Activated CD8-positive, alpha-beta T cell treated with anti-CD3 and anti-CD28 coated beads, Interleukin-2, amount 10 ng/mL, durations not matched to agents 7 days and 5 days (primary cell): Measurements from ENCODE around the gene CCDC150. TPM values are rescaled to one million over a fixed set of nuclear protein-coding genes. Genes with fewer than 3 reads are reported as not detected.
A peak's percentile ranks its signal among the peaks of the same experiment; 100 is the strongest.
"Not testable (repeated sequence)": the region's sequence is repeated elsewhere in the genome, so short reads cannot be mapped to it uniquely, and the experiment has no call there.

Experiments used
- ATAC-seq: fragments of 150-1000 bp; cut with Tn5 transposase; one replicate; pipeline ENCODE4 v1.10.0; 2021; ENCODE audit warnings: moderate library complexity
- CTCF ChIA-PET: fragments of 350-600 bp; sonication (Branson Sonifier 250); formaldehyde crosslinking; loops from one replicate; lab custom pipeline; 2021; ENCODE audit warnings: antibody characterized with exemption; lab: Charles Lee
- POLR2A ChIA-PET: fragments of 350-600 bp; sonication (Branson Sonifier 250); formaldehyde crosslinking; loops from one replicate; lab custom pipeline; 2021; ENCODE audit warnings: antibody characterized with exemption; lab: Charles Lee
- DNase-seq: peaks from one replicate; pipeline ENCODE4 v3.0.0-alpha.2; 2020
- H3K27ac Mint-ChIP-seq: one replicate; pipeline ENCODE4 v1.8.0; 2021; ENCODE audit warnings: mild to moderate bottlenecking, mixed read lengths
- H3K27me3 Mint-ChIP-seq: one replicate; pipeline ENCODE4 v1.8.0; 2021; ENCODE audit warnings: low read depth, mixed read lengths
- H3K36me3 Mint-ChIP-seq: one replicate; pipeline ENCODE4 v1.8.0; 2021; ENCODE audit warnings: low read depth, mixed read lengths
- H3K4me1 Mint-ChIP-seq: one replicate; pipeline ENCODE4 v1.8.0; 2021; ENCODE audit warnings: low read depth, mixed read lengths
- H3K4me3 Mint-ChIP-seq: one replicate; pipeline ENCODE4 v1.8.0; 2021; ENCODE audit warnings: mild to moderate bottlenecking, mixed read lengths
- H3K9me3 Mint-ChIP-seq: one replicate; pipeline ENCODE4 v1.8.0; 2022; ENCODE audit warnings: mixed read lengths; ENCODE audit not compliant: insufficient read depth
- total RNA-seq, 2 experiments: library from RNA; stranded (reverse); gene quantifications; one replicate each; pipeline ENCODE4 v1.2.3, GENCODE V29; 2021

Gene CCDC150
- total RNA-seq, 2 experiments from 2014 or later: 17.3 to 23.9 TPM

GRCh38 chr2:196718419-196719109 lies 79.0 kb downstream of the CCDC150 start:
- no peak overlapping the region for H3K4me3 Mint-ChIP-seq
- H3K27ac Mint-ChIP-seq: no peak overlapping the region
- no peaks in the 10 kb centered on the region for H3K9me3 Mint-ChIP-seq
- no peak for ATAC-seq
- peaks cover 12% of the 10 kb centered on the region for H3K4me1 Mint-ChIP-seq
- ChIA-PET CTCF (no interaction called here), POLR2A (no interaction called here)
- H3K27me3 Mint-ChIP-seq: no peaks in the 10 kb centered on the region
- H3K36me3 Mint-ChIP-seq: peaks cover 19% of the 10 kb centered on the region
- no peak for DNase-seq

GRCh38 chr2:196719110-196719872 lies 79.8 kb downstream of the CCDC150 start:
- H3K4me1 Mint-ChIP-seq: peaks cover 13% of the 10 kb centered on the region
- ATAC-seq (no peak), DNase-seq (no peak)
- ChIA-PET POLR2A (no interaction called here), CTCF (no interaction called here)
- no peaks in the 10 kb centered on the region for H3K9me3 Mint-ChIP-seq
- H3K36me3 Mint-ChIP-seq: peaks cover 24% of the 10 kb centered on the region
- no peak overlapping the region for H3K27ac Mint-ChIP-seq
- H3K4me3 Mint-ChIP-seq: no peak overlapping the region
- H3K27me3 Mint-ChIP-seq: no peaks in the 10 kb centered on the region

GRCh38 chr2:196723571-196723970 lies 84.1 kb downstream of the CCDC150 start:
- no peak for DNase-seq
- H3K4me3 Mint-ChIP-seq: no peak overlapping the region
- no peaks in the 10 kb centered on the region for H3K27me3 Mint-ChIP-seq
- no peaks in the 10 kb centered on the region for H3K9me3 Mint-ChIP-seq
- no peak overlapping the region for H3K27ac Mint-ChIP-seq
- peaks cover 16% of the 10 kb centered on the region for H3K4me1 Mint-ChIP-seq
- POLR2A ChIA-PET: no interaction called here
- H3K36me3 Mint-ChIP-seq: peaks cover 37% of the 10 kb centered on the region
- ATAC-seq: no peak
- CTCF ChIA-PET: no interaction called here

- Mint-ChIP-seq H3K4me1 (peaks cover 16% of the 10 kb centered on the region), H3K36me3 (peaks cover 37% of the 10 kb centered on the region), H3K27me3 (no peaks in the 10 kb centered on the region), H3K9me3 (no peaks in the 10 kb centered on the region), H3K27ac (no peak overlapping the region), H3K4me3 (no peak overlapping the region)
- ChIA-PET CTCF (interaction anchor here (1.2 kb wide), 1 partner anchor 26 kb away, joined by 3 read pairs; no protein-coding TSS in a partner anchor), POLR2A (interaction anchor here (0.6 kb wide), 1 partner anchor 554 kb away, joined by 3 read pairs; the partner anchor contains the start of gene STK17B)
- ATAC-seq: no peak
- DNase-seq: no peak
These were observed 85.7 kb downstream of the CCDC150 start for GRCh38 chr2:196725218-196725617.

GRCh38 chr2:196725882-196726281 lies 86.4 kb downstream of the CCDC150 start:
- Mint-ChIP-seq H3K27me3 (no peaks in the 10 kb centered on the region), H3K27ac (peak overlapping the region; percentile 40), H3K4me3 (no peak overlapping the region), H3K36me3 (peaks cover 38% of the 10 kb centered on the region), H3K9me3 (no peaks in the 10 kb centered on the region), H3K4me1 (peaks cover 16% of the 10 kb centered on the region)
- ChIA-PET POLR2A (interaction anchor here (0.6 kb wide), 1 partner anchor 554 kb away, joined by 3 read pairs; the partner anchor contains the start of gene STK17B), CTCF (no interaction called here)
- ATAC-seq (no peak), DNase-seq (no peak)

- H3K36me3 Mint-ChIP-seq: peaks cover 49% of the 10 kb centered on the region
- H3K9me3 Mint-ChIP-seq: no peaks in the 10 kb centered on the region
- H3K27ac Mint-ChIP-seq: no peak overlapping the region
- POLR2A ChIA-PET: no interaction called here
- no peak overlapping the region for H3K4me3 Mint-ChIP-seq
- CTCF ChIA-PET: interaction anchor here (2.7 kb wide), 1 partner anchor 21 kb away, joined by 10 read pairs; no protein-coding TSS in a partner anchor
- no peaks in the 10 kb centered on the region for H3K27me3 Mint-ChIP-seq
- peaks cover 3% of the 10 kb centered on the region for H3K4me1 Mint-ChIP-seq
- ATAC-seq (no peak), DNase-seq (no peak)
These were observed 89.9 kb downstream of the CCDC150 start for GRCh38 chr2:196729418-196729817.

- ATAC-seq, H3K4me1 Mint-ChIP-seq, H3K27me3 Mint-ChIP-seq, H3K4me3 Mint-ChIP-seq, H3K27ac Mint-ChIP-seq, DNase-seq: not testable (repeated sequence)
- H3K9me3 Mint-ChIP-seq: peaks cover 20% of the 10 kb centered on the region
- POLR2A ChIA-PET: interaction anchor here (1.0 kb wide), 1 partner anchor 63 kb away, joined by 3 read pairs; the partner anchor contains the start of gene GTF3C3
- CTCF ChIA-PET: interaction anchor here (1.8 kb wide), 1 partner anchor 14 kb away, joined by 5 read pairs; no protein-coding TSS in a partner anchor
- H3K36me3 Mint-ChIP-seq: peaks cover 64% of the 10 kb centered on the region
These were observed 97.1 kb downstream of the CCDC150 start for GRCh38 chr2:196736646-196737045.

GRCh38 chr2:196737046-196737445 lies 97.5 kb downstream of the CCDC150 start:
- POLR2A ChIA-PET: no interaction called here
- Mint-ChIP-seq H3K9me3 (peaks cover 20% of the 10 kb centered on the region), H3K27ac (no peak overlapping the region), H3K4me3 (no peak overlapping the region), H3K36me3 (peaks cover 62% of the 10 kb centered on the region), H3K4me1 (peaks cover under 1% of the 10 kb centered on the region), H3K27me3 (peaks cover 3% of the 10 kb centered on the region)
- CTCF ChIA-PET: interaction anchor here (1.8 kb wide), 1 partner anchor 14 kb away, joined by 5 read pairs; no protein-coding TSS in a partner anchor
- ATAC-seq (no peak), DNase-seq (no peak)

- ChIA-PET POLR2A (no interaction called here), CTCF (interaction anchor here (3.9 kb wide), 1 partner anchor 12 kb away, joined by 20 read pairs; no protein-coding TSS in a partner anchor)
- ATAC-seq: no peak
- no peak overlapping the region for H3K4me3 Mint-ChIP-seq
- no peak for DNase-seq
- peaks cover 3% of the 10 kb centered on the region for H3K27me3 Mint-ChIP-seq
- peaks cover 20% of the 10 kb centered on the region for H3K9me3 Mint-ChIP-seq
- H3K36me3 Mint-ChIP-seq: peaks cover 51% of the 10 kb centered on the region
- H3K4me1 Mint-ChIP-seq: peaks cover 3% of the 10 kb centered on the region
- no peak overlapping the region for H3K27ac Mint-ChIP-seq
These were observed 99.5 kb downstream of the CCDC150 start for GRCh38 chr2:196739031-196739430.

- H3K27me3 Mint-ChIP-seq: peaks cover 3% of the 10 kb centered on the region
- H3K4me1 Mint-ChIP-seq: peaks cover 3% of the 10 kb centered on the region
- ATAC-seq: no peak
- no peak for DNase-seq
- ChIA-PET POLR2A (no interaction called here), CTCF (interaction anchor here (1.2 to 3.9 kb wide), 2 partner anchors 9 kb away, joined by 3 to 20 read pairs; no protein-coding TSS in a partner anchor)
- H3K27ac Mint-ChIP-seq: no peak overlapping the region
- H3K9me3 Mint-ChIP-seq: peaks cover 14% of the 10 kb centered on the region
- H3K36me3 Mint-ChIP-seq: peaks cover 28% of the 10 kb centered on the region
- no peak overlapping the region for H3K4me3 Mint-ChIP-seq
These were observed 102.7 kb downstream of the CCDC150 start for GRCh38 chr2:196742216-196742615.

GRCh38 chr2:196742685-196743084 lies 103.2 kb downstream of the CCDC150 start:
- H3K27me3 Mint-ChIP-seq: peaks cover 3% of the 10 kb centered on the region
- H3K4me3 Mint-ChIP-seq: no peak overlapping the region
- POLR2A ChIA-PET: no interaction called here
- no peak for ATAC-seq
- peaks cover 3% of the 10 kb centered on the region for H3K4me1 Mint-ChIP-seq
- H3K9me3 Mint-ChIP-seq: peaks cover 14% of the 10 kb centered on the region
- no peak for DNase-seq
- CTCF ChIA-PET: interaction anchor here (3.9 kb wide), 1 partner anchor 8 kb away, joined by 20 read pairs; no protein-coding TSS in a partner anchor
- H3K36me3 Mint-ChIP-seq: peaks cover 28% of the 10 kb centered on the region
- no peak overlapping the region for H3K27ac Mint-ChIP-seq
